HG03442 (cell line): Measurements from ENCODE around the gene ZNF267.
"Not testable (repeated sequence)": the region's sequence is repeated elsewhere in the genome, so short reads cannot be mapped to it uniquely, and the experiment has no call there.

ENCODE experiments used
- ATAC-seq: cut with Tn5 transposase; IDR thresholded peaks from one replicate; pipeline ENCODE4 v1.9.1; 2021; ENCODE audit warnings: mild to moderate bottlenecking, moderate library complexity; ENCODE audit not compliant: unreplicated experiment

The ZNF267 gene

GRCh38 chr16:31877876-31878642 lies 4.5 kb downstream of the ZNF267 start:
- no peak for ATAC-seq

- ATAC-seq, result no peak
These were observed 6.3 kb downstream of the ZNF267 start for GRCh38 chr16:31879937-31880321.

GRCh38 chr16:31880322-31880979 lies 6.8 kb downstream of the ZNF267 start:
- peak; percentile 39 for ATAC-seq

- no peak for ATAC-seq
These were observed 12.6 kb downstream of the ZNF267 start for GRCh38 chr16:31886227-31886626.

- ATAC-seq, result no peak
These were observed 15.1 kb downstream of the ZNF267 start for GRCh38 chr16:31888735-31889134.

- not testable (repeated sequence) for ATAC-seq
These were observed 18.5 kb downstream of the ZNF267 start for GRCh38 chr16:31892111-31892510.

- no peak for ATAC-seq
These were observed 20.2 kb downstream of the ZNF267 start for GRCh38 chr16:31893824-31894223.

GRCh38 chr16:31897283-31897682 lies 23.7 kb downstream of the ZNF267 start:
- ATAC-seq, result no peak

- no peak for ATAC-seq
These were observed 25.9 kb downstream of the ZNF267 start for GRCh38 chr16:31899505-31899904.

GRCh38 chr16:31904571-31904970 lies 31.0 kb downstream of the ZNF267 start:
- not testable (repeated sequence) for ATAC-seq

- ATAC-seq, result no peak
These were observed 40.1 kb downstream of the ZNF267 start for GRCh38 chr16:31913668-31914067.

GRCh38 chr16:31916056-31916488 lies 42.5 kb downstream of the ZNF267 start:
- ATAC-seq, result no peak

- no peak for ATAC-seq
These were observed 46.8 kb downstream of the ZNF267 start for GRCh38 chr16:31920373-31920772.

GRCh38 chr16:31951806-31952205 lies 78.2 kb downstream of the ZNF267 start:
- not testable (repeated sequence) for ATAC-seq

GRCh38 chr16:31952206-31952605 lies 78.6 kb downstream of the ZNF267 start:
- not testable (repeated sequence) for ATAC-seq

- not testable (repeated sequence) for ATAC-seq
These were observed 82.6 kb downstream of the ZNF267 start for GRCh38 chr16:31956221-31956620.

- not testable (repeated sequence) for ATAC-seq
These were observed 86.7 kb downstream of the ZNF267 start for GRCh38 chr16:31960186-31960910.
